DMS79 treated with DMSO at 0.1 percent for 48 hours (cell line): Measurements from ENCODE around the gene VHLL.

Experiments used
- DNase-seq: peaks from one replicate; lab custom pipeline; 2025; lab: John Stamatoyannopoulos, UW

The VHLL gene

DNA sequence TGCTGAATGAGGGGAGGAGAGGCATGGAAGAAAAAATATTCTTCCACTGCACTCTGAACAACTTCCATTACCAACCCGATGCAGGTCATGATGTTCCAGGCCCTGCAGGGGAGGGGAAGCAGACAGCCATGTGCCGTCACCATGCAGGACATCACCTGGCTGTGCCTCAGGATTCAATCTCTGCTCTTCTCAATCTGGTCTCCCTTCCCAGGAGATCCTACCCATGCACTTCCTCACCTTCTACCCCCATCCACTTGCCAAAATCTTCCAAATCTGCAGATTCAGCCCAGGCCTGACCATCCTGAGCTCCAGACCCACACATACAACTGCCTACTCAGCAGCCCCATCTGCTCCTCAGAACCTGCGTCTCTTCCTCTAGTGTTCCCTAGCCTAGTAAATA lies 45.5 kb downstream of the VHLL start:
- no peak for DNase-seq

DNA sequence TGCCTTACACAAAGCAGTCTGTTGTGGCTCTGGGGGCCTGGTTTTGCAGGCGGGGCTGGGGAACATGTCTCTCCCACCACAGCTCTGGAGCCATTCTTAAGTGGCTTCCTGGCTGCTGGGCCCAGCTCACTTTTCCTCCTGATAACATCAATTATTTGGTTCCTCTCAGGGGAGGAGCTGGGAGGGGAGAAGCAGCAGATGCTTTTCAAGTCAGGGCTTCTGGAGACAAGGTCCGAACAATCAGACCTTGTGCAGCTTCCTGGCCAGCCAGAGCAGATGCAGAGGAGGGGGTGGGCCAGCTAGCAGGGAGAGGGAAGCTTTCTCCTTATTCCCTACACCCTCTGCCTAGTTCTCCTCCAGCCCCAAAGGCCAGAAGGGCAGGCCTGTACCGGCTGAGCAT lies 47.6 kb downstream of the VHLL start:
- DNase-seq = no peak

DNA sequence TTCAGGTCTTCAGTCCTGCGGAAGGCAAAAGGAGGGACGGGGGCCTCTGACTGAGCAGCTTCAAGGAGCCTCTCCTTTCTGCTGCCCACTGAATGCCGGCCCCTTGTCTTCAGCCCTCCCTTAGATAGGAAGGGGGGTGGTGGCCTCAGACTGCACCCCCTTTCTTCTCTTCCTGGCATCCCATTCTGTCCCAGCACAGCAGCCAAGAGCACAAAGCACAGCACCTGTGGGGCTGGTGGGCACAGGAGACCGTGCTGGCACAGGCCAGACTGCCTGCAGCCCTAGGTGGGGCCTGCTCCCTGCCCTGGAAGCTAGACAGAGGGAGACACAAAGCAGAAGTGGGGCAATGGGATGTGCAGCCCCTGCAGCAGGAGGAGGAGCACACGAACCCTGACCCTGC lies 49.5 kb downstream of the VHLL start:
- no peak for DNase-seq
